GM21529 (cell line): ENCODE data around the gene HEY2.

ENCODE experiments used
- ATAC-seq: cut with Tn5 transposase; IDR thresholded peaks from one replicate; pipeline ENCODE4 v1.9.1; 2021; ENCODE audit not compliant: unreplicated experiment

HEY2 gene

DNA sequence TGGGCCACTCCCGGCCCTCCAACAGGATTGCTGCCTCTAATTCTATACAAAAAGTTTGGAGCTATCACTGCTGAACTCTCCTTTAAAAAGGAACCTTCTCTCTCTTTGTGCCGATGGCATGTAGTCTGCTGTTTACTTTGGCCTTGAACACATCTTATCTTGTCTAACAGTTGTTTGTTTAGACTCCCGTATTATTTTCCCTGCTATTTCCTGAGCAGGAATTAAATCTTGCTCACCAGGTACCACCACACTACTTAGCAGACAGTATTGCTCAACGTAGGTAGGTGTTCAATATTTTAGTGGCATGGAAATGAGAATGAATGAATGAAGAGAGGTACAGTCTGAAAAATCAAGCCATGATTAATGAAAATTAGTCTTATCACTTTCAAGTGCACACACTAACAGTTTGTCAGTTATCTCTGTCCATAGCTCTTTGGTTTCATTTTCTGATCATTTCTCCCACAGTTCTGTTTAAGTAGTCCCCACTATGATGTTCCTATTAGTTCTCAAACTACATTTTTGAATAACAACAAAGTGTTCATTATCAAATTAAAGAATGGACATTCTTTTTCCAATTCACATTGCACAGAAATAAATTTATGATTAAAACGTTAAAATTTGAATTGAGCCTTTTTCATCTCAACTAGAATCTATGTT, 6.8 kb upstream of the HEY2 start:
- no peak for ATAC-seq

DNA sequence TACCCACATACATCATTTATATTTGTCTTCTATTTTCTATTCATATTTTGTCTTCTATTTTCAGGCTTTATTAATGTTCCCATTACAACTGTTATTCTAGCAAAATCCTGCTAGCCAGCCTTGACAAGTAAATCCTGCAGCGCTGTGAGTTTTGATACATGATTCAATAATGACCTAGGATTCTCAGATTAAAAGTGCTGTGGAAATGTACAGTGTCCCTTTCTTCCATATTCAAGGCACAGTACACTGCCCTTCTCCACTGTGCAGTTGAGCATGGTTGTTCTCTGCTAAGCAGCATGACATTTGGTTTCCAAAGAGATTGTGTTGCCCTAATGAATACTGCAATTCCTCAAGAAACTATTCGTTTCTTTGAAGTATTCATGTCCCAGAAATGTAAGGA, 5.8 kb upstream of the HEY2 start:
- no peak for ATAC-seq

DNA sequence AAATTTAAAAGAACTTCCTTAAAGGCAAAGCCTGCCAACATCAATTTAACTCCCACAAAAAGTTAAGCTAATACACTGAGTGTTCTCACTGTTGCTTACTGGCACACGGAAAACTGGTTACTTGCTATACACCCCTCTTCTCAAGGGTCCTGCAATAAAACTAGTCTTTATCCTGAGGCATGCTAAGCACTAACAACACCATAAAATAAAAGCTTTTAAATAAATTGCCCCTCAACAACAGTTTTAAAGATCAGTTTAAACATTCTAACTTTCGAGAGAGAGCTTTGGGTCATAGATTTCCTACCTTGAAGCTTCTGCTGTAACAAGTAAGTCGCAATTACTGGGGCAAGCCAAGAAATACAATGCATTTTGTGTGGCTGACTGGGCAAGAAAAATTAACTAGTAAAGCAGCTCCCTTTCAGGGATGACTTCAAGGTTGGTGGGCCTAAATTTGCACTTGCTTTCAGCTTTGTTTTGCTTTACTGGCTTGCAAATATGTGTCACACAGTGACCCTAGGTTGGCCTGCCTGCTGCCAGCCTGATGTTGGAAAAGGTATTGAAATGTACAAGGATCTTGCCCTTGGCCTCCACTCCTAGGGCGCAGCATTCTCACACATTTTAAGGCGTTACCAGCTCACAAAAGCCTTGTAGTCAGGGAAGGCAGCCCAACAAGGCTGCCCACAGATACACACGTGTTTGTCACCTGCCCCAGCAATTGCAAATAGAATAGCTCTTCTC, 4.0 kb upstream of the HEY2 start:
- ATAC-seq: no peak

DNA sequence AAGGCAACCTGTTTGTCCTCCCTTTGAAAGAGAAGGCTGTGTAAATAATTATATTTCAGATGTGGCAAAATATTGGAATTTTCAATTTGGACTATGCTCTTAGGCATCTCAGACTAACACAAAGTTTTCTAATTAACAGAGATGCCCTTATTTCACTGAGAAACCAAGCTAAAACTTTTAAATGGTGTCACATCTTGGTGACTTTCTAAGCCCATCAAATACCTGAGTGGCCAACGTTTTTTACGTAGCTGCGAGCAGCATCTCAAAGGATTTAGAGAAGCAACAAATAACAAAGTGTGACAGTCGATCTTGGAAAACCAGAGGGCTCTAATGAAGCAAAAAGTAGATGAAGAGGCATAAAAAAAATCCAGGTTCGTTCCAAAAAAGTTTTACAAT, 3.4 kb upstream of the HEY2 start:
- ATAC-seq: no peak

DNA sequence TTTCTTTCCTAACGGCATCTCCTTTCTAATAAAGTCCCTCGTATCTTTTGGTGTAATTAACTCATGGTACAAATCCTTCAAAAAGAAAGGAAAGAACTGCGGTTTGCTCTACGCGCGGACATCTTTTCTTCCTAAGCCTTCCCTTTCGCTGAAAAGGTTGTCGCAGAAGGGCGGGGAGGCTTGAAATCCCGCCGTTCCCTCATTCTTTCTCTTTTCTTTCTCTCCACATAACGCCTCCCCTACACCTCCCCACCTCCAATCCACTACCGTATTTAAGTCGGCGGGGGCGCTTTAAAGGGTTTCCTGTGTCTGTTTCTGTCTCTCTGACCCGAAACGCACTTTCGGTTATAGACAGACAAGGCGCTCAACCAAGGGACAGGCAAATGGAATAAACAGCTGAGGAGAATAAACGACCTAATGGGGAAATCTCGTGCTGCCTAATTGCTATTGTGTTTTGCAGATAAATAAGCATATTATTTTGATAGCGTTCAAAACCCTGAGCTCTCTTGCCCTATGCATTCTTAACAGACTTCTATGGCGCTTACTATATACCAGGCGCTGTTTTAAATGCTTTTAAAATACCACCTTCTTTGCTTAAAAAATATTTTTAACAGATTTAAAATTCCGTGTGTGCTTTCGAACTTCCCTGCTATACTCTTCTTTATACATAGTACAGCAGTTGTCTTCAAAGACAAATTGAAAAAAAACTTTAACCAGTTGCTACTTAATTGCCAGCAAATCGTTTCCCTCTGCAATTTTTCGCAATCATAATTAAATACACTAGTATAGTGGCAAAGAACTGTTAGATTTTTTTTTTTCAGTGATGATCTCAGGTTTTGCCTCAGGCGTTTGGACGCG, 2.5 kb upstream of the HEY2 start:
- peak; percentile 60 for ATAC-seq

DNA sequence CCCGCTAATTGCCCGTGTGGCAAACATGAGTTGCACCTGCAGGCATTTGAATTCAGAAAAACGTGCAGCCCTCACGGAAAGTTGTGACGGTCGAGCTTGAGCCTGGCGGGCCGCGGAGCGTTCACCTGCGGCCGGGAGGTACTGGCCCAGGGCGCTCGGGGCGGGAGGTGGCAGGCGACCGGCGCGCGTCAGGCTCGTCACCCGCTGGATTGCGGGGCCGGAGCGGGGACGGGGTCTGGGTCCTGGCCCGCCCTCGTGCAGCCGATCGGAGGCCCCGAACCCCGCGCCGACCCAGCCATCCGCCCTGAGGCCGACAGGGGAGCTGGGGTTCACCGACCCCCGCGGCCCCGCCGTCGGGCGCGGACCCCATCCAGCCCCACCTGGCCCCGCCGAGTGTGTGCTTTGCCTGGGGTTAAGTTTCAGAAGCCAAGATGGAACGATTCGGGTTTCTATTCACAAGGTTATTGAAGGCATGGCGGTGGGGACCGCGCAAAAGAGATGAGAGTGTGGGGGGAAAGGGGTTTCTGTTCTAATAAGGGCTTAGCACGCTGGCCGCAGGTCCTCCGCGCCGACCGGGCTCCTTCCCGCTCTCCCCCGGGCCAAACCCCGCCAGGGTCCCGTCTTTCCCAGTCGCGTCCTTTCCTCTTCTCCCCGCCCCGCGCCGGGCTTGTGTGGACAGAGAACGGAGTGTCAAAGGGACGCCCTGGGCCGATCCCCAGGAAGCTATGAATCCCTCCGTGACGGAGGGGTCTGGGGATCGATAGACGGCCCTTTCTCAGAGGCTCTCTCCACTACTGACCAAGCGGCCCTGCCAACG, 1.6 kb upstream of the HEY2 start:
- ATAC-seq: no peak

GRCh38 chr6:125748406-125749172, 843 bp upstream of the HEY2 start:
- ATAC-seq: no peak

GRCh38 chr6:125749865-125750691, 646 bp downstream of the HEY2 start:
- no peak for ATAC-seq

- no peak for ATAC-seq
Observed at GRCh38 chr6:125750692-125751333, 1.4 kb downstream of the HEY2 start.

DNA sequence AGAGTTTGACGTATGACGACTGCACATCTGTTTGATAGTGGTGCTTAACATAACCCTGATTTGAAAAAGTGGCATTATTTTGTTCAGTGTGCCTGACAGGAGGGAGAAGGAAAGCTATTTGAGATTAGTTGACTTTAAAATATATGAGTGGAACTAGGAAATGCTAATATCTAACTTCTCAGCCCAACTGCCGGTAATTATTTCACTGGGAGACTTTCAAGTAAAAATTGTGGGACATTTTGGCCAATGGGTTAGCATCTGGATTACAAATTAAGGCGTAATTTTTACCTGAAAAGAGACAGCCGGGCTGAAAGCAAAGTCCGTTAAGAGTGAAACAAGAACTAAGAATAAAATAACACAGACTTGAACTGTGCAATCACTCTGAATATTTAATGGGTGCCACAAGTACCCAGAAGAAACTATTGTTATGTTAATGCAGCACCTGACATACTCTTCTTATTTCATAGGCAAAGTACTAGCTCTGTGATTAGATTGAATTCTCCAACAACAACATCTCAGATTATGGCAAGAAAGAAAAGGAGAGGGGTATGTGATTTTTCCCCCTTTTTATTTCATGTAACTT, 2.0 kb downstream of the HEY2 start:
- ATAC-seq: no peak

GRCh38 chr6:125752773-125753172, 3.3 kb downstream of the HEY2 start:
- ATAC-seq: no peak

DNA sequence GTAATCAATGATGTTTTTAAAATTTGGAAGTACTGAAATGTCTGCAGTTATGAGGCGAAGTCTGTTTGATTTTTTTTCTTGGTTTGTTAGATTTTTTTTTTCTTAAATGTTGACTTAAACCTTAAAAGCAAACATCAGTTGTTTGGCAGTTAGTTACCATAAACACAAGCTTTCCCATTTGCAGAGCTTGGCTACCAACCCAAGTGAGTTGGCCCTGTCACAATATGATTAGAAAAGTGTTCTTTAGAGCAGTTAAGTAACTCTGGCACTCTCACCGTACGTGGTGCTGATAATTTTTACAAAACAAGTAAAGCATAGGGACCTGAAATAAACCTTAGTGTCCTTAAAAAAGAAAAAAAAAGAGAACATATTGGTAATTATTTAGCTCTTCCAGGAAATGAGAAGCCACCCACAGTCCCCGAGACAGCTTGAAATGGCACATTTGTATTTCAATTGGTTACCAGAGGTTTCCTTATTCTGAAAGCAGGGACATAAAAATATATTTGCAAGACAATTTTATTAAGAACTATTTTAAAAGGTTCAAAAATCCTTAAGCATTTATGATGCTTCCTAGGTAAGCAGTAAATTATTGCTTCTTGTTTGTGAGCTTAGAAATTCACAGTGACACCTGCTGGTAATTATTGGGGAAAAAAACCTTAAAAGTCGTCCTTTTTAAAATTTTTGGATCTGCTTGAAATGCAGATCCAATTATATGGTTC, 3.9 kb downstream of the HEY2 start:
- ATAC-seq: no peak

GRCh38 chr6:125753937-125754259, 4.5 kb downstream of the HEY2 start:
- no peak for ATAC-seq

DNA sequence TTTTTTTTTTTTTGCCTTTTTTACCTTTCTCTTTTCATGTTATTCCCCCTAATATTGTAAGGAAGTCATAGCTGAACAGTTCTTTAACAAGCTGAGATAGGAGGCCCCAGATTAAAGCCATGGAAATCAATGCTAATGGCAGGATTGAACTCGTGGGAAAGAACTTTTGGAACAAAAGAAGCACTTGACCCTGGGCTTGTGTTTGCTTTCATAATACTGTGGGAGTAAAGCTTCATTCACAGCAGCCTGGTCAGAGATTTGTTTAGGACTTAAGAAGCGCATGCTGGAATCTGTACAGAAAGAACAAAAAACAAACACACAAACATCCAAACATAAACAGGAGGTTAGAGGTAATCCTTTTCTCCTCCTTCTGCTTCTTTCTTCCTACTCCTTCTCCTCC, 5.1 kb downstream of the HEY2 start:
- no peak for ATAC-seq

DNA sequence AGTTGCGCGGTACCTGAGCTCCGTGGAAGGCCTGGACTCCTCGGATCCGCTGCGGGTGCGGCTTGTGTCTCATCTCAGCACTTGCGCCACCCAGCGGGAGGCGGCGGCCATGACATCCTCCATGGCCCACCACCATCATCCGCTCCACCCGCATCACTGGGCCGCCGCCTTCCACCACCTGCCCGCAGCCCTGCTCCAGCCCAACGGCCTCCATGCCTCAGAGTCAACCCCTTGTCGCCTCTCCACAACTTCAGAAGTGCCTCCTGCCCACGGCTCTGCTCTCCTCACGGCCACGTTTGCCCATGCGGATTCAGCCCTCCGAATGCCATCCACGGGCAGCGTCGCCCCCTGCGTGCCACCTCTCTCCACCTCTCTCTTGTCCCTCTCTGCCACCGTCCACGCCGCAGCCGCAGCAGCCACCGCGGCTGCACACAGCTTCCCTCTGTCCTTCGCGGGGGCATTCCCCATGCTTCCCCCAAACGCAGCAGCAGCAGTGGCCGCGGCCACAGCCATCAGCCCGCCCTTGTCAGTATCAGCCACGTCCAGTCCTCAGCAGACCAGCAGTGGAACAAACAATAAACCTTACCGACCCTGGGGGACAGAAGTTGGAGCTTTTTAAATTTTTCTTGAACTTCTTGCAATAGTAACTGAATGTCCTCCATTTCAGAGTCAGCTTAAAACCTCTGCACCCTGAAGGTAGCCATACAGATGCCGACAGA, 9.9 kb downstream of the HEY2 start:
- no peak for ATAC-seq

DNA sequence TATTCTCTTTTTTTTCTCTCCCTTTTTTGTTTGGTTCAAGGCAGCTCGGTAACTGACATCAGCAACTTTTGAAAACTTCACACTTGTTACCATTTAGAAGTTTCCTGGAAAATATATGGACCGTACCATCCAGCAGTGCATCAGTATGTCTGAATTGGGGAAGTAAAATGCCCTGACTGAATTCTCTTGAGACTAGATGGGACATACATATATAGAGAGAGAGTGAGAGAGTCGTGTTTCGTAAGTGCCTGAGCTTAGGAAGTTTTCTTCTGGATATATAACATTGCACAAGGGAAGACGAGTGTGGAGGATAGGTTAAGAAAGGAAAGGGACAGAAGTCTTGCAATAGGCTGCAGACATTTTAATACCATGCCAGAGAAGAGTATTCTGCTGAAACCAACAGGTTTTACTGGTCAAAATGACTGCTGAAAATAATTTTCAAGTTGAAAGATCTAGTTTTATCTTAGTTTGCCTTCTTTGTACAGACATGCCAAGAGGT, 10.6 kb downstream of the HEY2 start:
- ATAC-seq: no peak

DNA sequence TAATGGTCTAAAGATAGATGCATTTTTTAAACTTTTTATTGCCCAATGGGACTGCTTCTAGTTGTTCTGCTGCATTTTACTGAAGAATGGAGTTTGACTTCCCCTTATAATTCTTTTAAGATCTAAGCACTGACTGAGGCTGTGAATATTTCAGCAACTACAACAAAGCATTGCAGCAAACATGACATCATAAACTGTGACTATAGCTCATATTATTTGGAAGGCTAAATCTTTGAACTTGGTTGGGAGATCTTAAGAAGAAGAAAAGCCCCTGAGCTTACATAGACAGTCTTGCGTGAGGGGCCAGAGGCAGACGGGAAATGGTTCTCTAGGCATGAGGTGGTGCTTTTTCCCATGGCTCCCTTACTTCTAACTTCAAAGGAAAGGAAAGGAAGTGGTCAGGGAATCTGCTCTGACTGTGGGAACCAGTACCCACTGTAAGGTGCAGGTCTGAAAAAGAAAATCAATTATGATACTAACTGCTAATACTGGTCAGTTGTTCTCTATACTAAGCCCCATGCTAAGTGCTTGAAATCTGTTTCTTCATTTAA, 14.8 kb downstream of the HEY2 start:
- no peak for ATAC-seq
